ENCODE data around the gene PHKA2.

DNA sequence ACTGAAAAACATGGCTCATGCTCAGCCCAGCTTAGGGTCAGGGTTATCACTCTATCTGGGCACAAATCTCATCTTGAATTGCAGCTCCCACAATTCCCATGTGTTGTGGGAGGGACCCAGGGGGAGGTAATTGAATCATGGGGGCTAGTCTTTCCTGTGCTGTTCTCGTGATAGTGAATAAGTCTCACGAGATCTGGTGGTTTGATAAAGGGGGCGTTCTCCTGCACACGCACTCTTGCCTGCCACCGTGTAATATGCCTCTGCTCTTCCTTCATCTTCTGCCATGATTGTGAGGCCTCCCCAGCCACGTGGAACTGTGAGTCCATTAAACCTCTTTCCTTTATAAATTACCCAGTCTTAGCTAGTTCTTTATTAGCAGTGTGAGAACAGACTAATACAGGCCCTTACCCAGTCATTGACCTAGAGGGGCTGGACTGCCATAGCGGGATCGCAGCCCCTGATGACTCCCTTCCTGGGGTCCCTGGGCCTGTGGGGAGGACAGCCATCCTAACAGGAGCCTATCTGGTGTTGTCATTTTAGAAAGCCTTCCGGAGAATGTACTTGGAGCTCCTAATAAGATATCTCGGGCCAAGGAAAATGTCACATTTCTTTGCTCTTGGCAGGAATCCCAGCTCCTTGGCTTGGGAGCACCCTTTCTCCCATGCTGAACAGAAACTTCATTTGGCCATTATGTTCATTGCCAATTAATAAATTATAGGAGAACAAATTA is 112.6 kb downstream of the PHKA2 start:
- TF ChIP-seq, protein P1, sequence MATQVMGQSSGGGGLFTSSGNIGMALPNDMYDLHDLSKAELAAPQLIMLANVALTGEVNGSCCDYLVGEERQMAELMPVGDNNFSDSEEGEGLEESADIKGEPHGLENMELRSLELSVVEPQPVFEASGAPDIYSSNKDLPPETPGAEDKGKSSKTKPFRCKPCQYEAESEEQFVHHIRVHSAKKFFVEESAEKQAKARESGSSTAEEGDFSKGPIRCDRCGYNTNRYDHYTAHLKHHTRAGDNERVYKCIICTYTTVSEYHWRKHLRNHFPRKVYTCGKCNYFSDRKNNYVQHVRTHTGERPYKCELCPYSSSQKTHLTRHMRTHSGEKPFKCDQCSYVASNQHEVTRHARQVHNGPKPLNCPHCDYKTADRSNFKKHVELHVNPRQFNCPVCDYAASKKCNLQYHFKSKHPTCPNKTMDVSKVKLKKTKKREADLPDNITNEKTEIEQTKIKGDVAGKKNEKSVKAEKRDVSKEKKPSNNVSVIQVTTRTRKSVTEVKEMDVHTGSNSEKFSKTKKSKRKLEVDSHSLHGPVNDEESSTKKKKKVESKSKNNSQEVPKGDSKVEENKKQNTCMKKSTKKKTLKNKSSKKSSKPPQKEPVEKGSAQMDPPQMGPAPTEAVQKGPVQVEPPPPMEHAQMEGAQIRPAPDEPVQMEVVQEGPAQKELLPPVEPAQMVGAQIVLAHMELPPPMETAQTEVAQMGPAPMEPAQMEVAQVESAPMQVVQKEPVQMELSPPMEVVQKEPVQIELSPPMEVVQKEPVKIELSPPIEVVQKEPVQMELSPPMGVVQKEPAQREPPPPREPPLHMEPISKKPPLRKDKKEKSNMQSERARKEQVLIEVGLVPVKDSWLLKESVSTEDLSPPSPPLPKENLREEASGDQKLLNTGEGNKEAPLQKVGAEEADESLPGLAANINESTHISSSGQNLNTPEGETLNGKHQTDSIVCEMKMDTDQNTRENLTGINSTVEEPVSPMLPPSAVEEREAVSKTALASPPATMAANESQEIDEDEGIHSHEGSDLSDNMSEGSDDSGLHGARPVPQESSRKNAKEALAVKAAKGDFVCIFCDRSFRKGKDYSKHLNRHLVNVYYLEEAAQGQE (IDR thresholded peaks at IDR 0.05) = no peak
- TF ChIP-seq, protein P2, sequence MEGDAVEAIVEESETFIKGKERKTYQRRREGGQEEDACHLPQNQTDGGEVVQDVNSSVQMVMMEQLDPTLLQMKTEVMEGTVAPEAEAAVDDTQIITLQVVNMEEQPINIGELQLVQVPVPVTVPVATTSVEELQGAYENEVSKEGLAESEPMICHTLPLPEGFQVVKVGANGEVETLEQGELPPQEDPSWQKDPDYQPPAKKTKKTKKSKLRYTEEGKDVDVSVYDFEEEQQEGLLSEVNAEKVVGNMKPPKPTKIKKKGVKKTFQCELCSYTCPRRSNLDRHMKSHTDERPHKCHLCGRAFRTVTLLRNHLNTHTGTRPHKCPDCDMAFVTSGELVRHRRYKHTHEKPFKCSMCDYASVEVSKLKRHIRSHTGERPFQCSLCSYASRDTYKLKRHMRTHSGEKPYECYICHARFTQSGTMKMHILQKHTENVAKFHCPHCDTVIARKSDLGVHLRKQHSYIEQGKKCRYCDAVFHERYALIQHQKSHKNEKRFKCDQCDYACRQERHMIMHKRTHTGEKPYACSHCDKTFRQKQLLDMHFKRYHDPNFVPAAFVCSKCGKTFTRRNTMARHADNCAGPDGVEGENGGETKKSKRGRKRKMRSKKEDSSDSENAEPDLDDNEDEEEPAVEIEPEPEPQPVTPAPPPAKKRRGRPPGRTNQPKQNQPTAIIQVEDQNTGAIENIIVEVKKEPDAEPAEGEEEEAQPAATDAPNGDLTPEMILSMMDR (IDR thresholded peaks at IDR 0.05) = no peak
- TF ChIP-seq RFX5 (IDR thresholded peaks at IDR 0.05) (no peak), CHD2 (IDR thresholded peaks at IDR 0.05; ENCODE audit: low read length, partially characterized antibody) (no peak), RAD21 (conservative IDR thresholded peaks at IDR 0.05 in 1 of 2, IDR thresholded peaks at IDR 0.05 in 1 of 2) (no peak), POLR2A (IDR thresholded peaks at IDR 0.05; ENCODE audit: low read length) (no peak), NPAS2 (CRISPR knock-in tag; IDR thresholded peaks at IDR 0.05; ENCODE audit: borderline replicate concordance) (no peak), MAZ (IDR thresholded peaks at IDR 0.05; ENCODE audit: borderline replicate concordance, low read depth, low read length) (no peak)
- TF ChIP-seq, protein P3, sequence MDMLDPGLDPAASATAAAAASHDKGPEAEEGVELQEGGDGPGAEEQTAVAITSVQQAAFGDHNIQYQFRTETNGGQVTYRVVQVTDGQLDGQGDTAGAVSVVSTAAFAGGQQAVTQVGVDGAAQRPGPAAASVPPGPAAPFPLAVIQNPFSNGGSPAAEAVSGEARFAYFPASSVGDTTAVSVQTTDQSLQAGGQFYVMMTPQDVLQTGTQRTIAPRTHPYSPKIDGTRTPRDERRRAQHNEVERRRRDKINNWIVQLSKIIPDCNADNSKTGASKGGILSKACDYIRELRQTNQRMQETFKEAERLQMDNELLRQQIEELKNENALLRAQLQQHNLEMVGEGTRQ (IDR thresholded peaks at IDR 0.05) = no peak

All from A549 (cell line).